Measurements from ENCODE around the gene SCAI. TPM values are rescaled to one million over a fixed set of nuclear protein-coding genes. Genes with fewer than 3 reads are reported as not detected.
"Not testable (repeated sequence)": the region's sequence is repeated elsewhere in the genome, so short reads cannot be mapped to it uniquely, and the experiment has no call there.

Gene SCAI
- total and polyA plus RNA-seq, 2 donors = 1.8 to 25.1 TPM

DNA sequence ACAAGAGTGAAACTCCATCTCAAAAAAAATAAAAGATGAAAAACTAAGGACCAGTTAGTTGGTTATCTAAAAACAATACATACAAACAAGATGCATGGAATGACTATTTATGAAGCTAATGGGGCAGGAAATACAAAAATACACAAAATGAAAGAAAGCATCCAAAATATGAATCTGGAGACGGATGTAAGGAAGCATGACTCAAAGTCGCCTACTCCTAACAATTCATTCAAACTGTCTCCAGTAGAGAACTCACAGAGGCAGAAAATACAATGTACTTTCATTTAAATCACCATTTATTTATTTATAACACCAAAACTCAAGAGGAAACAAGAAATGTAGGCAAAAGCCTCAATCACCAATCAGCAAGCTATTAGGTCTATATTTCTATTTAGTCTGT is 68.4 kb downstream of the SCAI start:
- Histone ChIP-seq H3K4me3 (ENCODE audit: low read depth, low read length) (no peak overlapping the region), H3K4me1 (ENCODE audit: insufficient read depth) (no peaks in the 10 kb centered on the region), H3K36me3 (ENCODE audit: insufficient read depth) (no peaks in the 10 kb centered on the region), H3K27ac (ENCODE audit: low read depth) (no peak overlapping the region)
- DNase-seq (ENCODE audit: extremely low spot score) = no peak
- WGBS = 86% methylated on average over 2 of the region's 2 CpGs

DNA sequence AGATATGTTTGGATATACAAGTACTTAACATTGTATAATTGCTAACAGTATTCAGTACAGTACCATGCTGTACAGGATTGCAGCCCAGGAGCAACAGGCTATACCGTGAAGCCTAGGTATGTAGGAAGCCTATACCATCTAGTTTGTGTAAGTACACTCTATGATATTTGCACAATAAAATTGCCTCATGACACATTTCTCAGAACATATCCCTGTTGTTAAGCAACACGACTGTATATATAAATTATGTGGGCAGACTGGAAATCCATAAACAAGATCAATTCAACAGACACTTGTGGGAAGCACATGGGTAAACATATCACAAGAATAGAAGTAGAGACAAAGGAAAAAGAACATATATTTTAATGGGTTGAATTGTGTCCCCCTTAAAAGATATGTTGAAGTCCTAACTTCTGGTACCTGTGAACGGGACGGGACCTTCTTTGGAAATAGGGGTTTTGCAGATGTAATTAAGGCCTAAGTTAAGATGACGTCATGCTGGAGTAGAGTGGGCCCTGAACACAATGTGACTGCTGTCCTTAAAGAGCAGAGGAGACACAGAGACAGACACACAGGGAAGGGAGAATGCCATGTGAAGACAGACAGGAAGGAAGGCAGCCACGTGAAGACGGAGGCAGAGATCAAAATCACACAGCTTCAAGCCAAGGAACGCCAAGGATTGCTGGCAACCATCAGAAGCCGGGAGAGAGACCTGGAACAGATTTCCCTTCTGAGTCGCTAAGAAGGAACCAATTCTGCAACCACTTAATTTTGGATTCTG is 76.3 kb downstream of the SCAI start:
- Histone ChIP-seq H3K4me1 (ENCODE audit: insufficient read depth) (no peaks in the 10 kb centered on the region), H3K36me3 (ENCODE audit: insufficient read depth) (no peaks in the 10 kb centered on the region), H3K4me3 (ENCODE audit: low read depth, low read length) (no peak overlapping the region), H3K27ac (ENCODE audit: low read depth) (no peak overlapping the region)
- 48% methylated on average over 10 of the region's 10 CpGs for WGBS
- DNase-seq (ENCODE audit: extremely low spot score) = no peak

- Histone ChIP-seq H3K36me3 (ENCODE audit: insufficient read depth) (no peaks in the 10 kb centered on the region), H3K4me1 (ENCODE audit: insufficient read depth) (no peaks in the 10 kb centered on the region), H3K27ac (ENCODE audit: low read depth) (no peak overlapping the region), H3K4me3 (ENCODE audit: low read depth, low read length) (no peak overlapping the region)
- no peak for DNase-seq (ENCODE audit: extremely low spot score)
- 94% methylated on average over 3 of the region's 3 CpGs for WGBS
Observed at GRCh38 chr9:125061391-125061790, 81.9 kb downstream of the SCAI start.

DNA sequence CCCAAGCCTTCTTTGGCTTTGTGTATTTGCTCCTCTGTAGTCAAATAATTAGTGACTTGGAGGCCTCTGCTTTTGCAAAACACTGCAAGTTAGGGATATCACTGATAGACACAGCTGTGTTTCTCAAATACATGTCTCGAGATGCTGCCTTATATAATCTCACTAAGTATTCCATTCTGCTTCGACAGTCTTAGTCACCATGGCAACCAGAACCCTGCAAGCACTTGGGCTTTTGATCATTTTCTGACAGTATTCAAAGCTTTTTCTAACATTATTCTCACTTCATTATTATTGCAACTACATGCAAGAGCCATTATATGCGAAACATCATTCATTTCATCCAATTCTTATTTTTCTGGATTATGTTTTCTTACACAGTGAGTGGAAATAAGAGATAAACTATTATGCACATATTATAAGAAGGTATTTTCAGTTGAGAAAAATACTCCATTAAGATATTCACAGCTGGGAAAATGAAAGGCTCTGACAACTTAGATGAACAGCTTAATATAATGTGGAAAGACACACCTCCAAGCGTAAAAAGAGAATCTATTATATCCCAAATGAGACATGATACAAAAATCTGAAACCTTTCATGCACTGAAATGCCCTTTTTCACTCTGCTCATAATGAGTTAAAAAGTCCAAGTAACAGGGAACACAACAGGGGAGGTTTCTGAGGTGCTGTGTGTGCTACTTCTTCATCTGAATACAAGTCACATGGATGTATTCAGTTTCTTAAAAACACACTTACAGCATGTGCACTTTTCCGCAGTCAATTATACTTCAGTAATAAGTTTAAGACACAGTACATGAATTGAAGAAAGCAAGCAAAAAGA is 93.9 kb downstream of the SCAI start:
- H3K36me3 ChIP-seq (ENCODE audit: insufficient read depth) = no peaks in the 10 kb centered on the region
- no peak overlapping the region for H3K27ac ChIP-seq (ENCODE audit: low read depth)
- 80% methylated on average over 5 of the region's 5 CpGs for WGBS
- no peak overlapping the region for H3K4me3 ChIP-seq (ENCODE audit: low read depth, low read length)
- no peak for DNase-seq (ENCODE audit: extremely low spot score)
- no peaks in the 10 kb centered on the region for H3K4me1 ChIP-seq (ENCODE audit: insufficient read depth)

- WGBS = 95% methylated on average over 6 of the region's 6 CpGs
- H3K4me1 ChIP-seq (ENCODE audit: insufficient read depth) = no peaks in the 10 kb centered on the region
- no peaks in the 10 kb centered on the region for H3K36me3 ChIP-seq (ENCODE audit: insufficient read depth)
- no peak overlapping the region for H3K27ac ChIP-seq (ENCODE audit: low read depth)
- H3K4me3 ChIP-seq (ENCODE audit: low read depth, low read length) = no peak overlapping the region
- DNase-seq (ENCODE audit: extremely low spot score) = no peak
Observed at GRCh38 chr9:125043631-125044030, 99.7 kb downstream of the SCAI start.

DNA sequence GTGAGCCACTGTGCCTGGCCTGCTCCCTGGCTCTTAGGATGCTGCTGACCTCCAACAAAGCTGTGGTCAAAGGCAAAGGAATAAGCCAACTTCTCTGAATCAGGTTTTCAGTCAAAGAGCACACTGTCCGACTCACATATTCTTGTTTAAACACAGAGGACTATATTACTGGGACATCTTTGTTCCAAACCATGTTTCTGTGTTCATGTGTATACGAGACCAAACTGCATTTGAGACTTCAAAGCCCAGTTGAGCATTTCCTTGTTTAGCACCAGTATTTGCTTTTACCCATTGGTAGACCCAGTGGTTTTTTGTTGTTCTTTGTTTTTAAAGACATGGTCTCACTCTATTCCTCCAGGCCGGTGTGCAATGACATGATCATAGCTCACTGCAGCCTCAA is 100.2 kb downstream of the SCAI start:
- WGBS = over 99% methylated on average over 3 of the region's 3 CpGs
- Histone ChIP-seq H3K4me3 (ENCODE audit: low read depth, low read length) (no peak overlapping the region), H3K27ac (ENCODE audit: low read depth) (no peak overlapping the region), H3K36me3 (ENCODE audit: insufficient read depth) (no peaks in the 10 kb centered on the region), H3K4me1 (ENCODE audit: insufficient read depth) (no peaks in the 10 kb centered on the region)
- no peak for DNase-seq (ENCODE audit: extremely low spot score)

GRCh38 chr9:125038166-125038565 is 105.2 kb downstream of the SCAI start:
- no peak for DNase-seq (ENCODE audit: extremely low spot score)
- Histone ChIP-seq H3K27ac (ENCODE audit: low read depth) (no peak overlapping the region), H3K4me1 (ENCODE audit: insufficient read depth) (no peaks in the 10 kb centered on the region), H3K4me3 (ENCODE audit: low read depth, low read length) (no peak overlapping the region), H3K36me3 (ENCODE audit: insufficient read depth) (no peaks in the 10 kb centered on the region)
- WGBS = 76% methylated on average over 2 of the region's 2 CpGs

- no peak overlapping the region for H3K4me3 ChIP-seq (ENCODE audit: low read depth, low read length)
- no peak overlapping the region for H3K27ac ChIP-seq (ENCODE audit: low read depth)
- WGBS = 94% methylated on average over 3 of the region's 3 CpGs
- H3K4me1 ChIP-seq (ENCODE audit: insufficient read depth) = no peaks in the 10 kb centered on the region
- no peak for DNase-seq (ENCODE audit: extremely low spot score)
- H3K36me3 ChIP-seq (ENCODE audit: insufficient read depth) = no peaks in the 10 kb centered on the region
Observed at GRCh38 chr9:125028041-125028440, 115.3 kb downstream of the SCAI start.

- H3K27ac ChIP-seq (ENCODE audit: low read depth) = no peak overlapping the region
- H3K4me3 ChIP-seq (ENCODE audit: low read depth, low read length) = no peak overlapping the region
- H3K36me3 ChIP-seq (ENCODE audit: insufficient read depth) = peaks cover 3% of the 10 kb centered on the region
- WGBS = 96% methylated on average over 1 of the region's 1 CpG
- H3K4me1 ChIP-seq (ENCODE audit: insufficient read depth) = no peaks in the 10 kb centered on the region
- no peak for DNase-seq (ENCODE audit: extremely low spot score)
Observed at GRCh38 chr9:125024917-125025316, 118.4 kb downstream of the SCAI start.

- DNase-seq (ENCODE audit: extremely low spot score) = no peak
- Histone ChIP-seq H3K4me1 (ENCODE audit: insufficient read depth) (no peaks in the 10 kb centered on the region), H3K36me3 (ENCODE audit: insufficient read depth) (peaks cover 3% of the 10 kb centered on the region), H3K27ac (ENCODE audit: low read depth) (no peak overlapping the region), H3K4me3 (ENCODE audit: low read depth, low read length) (no peak overlapping the region)
- 96% methylated on average over 4 of the region's 4 CpGs for WGBS
Observed at GRCh38 chr9:125021069-125021468, 122.3 kb downstream of the SCAI start.

GRCh38 chr9:125015655-125016054 is 127.7 kb downstream of the SCAI start:
- H3K4me1 ChIP-seq (ENCODE audit: insufficient read depth); H3K36me3 ChIP-seq (ENCODE audit: insufficient read depth); DNase-seq (ENCODE audit: extremely low spot score); H3K27ac ChIP-seq (ENCODE audit: low read depth); H3K4me3 ChIP-seq (ENCODE audit: low read depth, low read length): not testable (repeated sequence)
- WGBS = 95% methylated on average over 5 of the region's 5 CpGs

DNA sequence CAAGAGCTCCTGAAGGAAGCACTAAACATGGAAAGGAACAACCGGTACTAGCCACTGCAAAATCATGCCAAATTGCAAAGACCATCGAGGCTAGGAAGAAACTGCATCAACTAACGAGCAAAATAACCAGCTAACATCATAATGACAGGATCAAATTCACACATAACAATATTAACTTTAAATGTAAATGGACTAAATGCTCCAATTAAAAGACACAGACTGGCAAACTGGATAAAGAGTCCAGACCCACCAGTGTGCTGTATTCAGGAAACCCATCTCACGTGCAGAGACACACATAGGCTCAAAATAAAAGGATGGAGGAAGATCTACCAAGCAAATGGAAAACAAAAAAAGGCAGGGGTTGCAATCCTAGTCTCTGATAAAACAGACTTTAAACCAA is 131.3 kb downstream of the SCAI start:
- not testable (repeated sequence) for H3K4me1 ChIP-seq (ENCODE audit: insufficient read depth); DNase-seq (ENCODE audit: extremely low spot score); H3K4me3 ChIP-seq (ENCODE audit: low read depth, low read length); H3K27ac ChIP-seq (ENCODE audit: low read depth); H3K36me3 ChIP-seq (ENCODE audit: insufficient read depth)
- WGBS = 93% methylated on average over 4 of the region's 4 CpGs

GRCh38 chr9:125008599-125008998 is 134.7 kb downstream of the SCAI start:
- DNase-seq (ENCODE audit: extremely low spot score) = no peak
- Histone ChIP-seq H3K4me1 (ENCODE audit: insufficient read depth) (no peaks in the 10 kb centered on the region), H3K27ac (ENCODE audit: low read depth) (no peak overlapping the region), H3K36me3 (ENCODE audit: insufficient read depth) (no peaks in the 10 kb centered on the region), H3K4me3 (ENCODE audit: low read depth, low read length) (no peak overlapping the region)
- 94% methylated on average over 2 of the region's 2 CpGs for WGBS

DNA sequence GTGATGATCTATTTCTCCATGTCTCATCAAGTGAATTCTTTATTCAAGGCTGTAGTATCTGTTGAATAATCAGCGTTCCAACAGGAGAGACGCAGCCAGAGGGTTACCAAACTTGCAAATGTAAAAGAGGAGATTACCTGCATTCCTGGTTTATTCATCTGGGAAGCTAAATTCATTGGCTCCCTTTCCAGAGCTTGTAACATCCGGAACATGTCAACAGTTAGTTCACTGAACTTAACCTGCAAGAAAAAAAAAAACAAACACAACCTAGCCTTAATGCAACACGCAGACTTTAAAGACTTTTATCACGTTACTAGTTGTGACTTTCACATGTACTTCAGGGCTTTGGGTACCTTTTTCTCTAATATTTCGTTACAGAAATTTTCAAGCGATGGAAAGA is 140.0 kb downstream of the SCAI start:
- H3K4me3 ChIP-seq (ENCODE audit: low read depth, low read length) = no peak overlapping the region
- H3K27ac ChIP-seq (ENCODE audit: low read depth) = no peak overlapping the region
- H3K4me1 ChIP-seq (ENCODE audit: insufficient read depth) = no peaks in the 10 kb centered on the region
- no peak for DNase-seq (ENCODE audit: extremely low spot score)
- no peaks in the 10 kb centered on the region for H3K36me3 ChIP-seq (ENCODE audit: insufficient read depth)
- 93% methylated on average over 7 of the region's 7 CpGs for WGBS

All from urinary bladder (tissue), 4 donors.